ENCODE data around the gene CABP2.
"Not testable (repeated sequence)": the region's sequence is repeated elsewhere in the genome, so short reads cannot be mapped to it uniquely, and the experiment has no call there.

Gene CABP2

GRCh38 chr11:67483831-67484665 is 39.2 kb downstream of the CABP2 start:
- Histone ChIP-seq H3K4me3 (peak overlapping the region; percentile 30 to 50 (median 44)), H3K27ac (peak overlapping the region in 17 of 21 experiments; percentile 9 to 96 (median 84))

DNA sequence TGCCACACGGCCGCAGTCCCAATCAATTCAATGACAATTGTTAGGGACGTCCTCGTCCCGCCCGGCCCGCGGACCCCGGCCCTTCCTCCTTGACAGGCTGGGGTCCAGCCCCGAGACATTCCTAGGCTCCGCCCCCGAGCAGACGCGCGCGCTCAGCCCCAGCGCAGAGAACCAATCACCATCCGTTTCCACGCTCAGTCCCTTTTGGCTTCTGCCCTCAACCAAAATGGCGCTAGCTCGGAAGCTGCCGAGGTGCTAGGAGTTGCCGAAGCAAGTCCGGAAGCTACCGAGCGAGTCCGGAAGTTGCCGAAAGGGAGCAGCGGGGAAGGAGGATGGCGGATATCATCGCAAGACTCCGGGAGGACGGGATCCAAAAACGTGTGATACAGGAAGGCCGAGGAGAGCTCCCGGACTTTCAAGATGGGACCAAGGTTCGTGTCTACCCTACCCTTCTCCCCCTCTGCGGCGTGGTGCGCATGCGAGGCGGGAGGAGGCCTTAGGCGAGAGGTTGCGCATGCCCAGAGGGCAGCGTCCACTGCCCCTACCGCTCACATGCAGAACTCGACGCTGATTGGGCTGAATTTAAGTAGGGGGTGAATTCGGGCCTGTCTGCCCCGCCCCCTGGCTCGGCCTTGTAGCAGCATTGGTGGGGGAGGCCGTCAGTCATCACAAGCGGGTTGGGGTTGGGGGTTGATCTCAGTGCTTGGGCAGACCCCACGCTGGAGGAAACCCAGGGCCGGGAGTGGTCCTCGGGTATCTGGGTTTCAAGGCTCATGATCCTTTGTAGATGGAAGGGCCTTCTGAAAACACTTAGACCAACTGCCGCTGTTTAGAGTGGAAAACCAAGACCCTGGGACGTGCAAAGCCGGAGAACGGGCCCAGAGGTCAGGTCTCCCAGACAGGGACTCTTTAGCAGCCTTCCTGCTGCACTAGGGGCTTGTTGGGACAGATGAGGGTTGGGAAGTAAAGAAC is 40.1 kb downstream of the CABP2 start, which contains the start of gene AIP:
TSS of gene AIP (plus strand) at position 200 of the 972 bp plus-strand sequence. CDS start at position 333, 133 bp downstream.
- H3K27ac ChIP-seq = peak within 1 kb of the TSS in 20 of 21 experiments; percentile 22 to 96 (median 84)
- peak within 1 kb of the TSS; percentile 30 to 50 (median 44) for H3K4me3 ChIP-seq

DNA sequence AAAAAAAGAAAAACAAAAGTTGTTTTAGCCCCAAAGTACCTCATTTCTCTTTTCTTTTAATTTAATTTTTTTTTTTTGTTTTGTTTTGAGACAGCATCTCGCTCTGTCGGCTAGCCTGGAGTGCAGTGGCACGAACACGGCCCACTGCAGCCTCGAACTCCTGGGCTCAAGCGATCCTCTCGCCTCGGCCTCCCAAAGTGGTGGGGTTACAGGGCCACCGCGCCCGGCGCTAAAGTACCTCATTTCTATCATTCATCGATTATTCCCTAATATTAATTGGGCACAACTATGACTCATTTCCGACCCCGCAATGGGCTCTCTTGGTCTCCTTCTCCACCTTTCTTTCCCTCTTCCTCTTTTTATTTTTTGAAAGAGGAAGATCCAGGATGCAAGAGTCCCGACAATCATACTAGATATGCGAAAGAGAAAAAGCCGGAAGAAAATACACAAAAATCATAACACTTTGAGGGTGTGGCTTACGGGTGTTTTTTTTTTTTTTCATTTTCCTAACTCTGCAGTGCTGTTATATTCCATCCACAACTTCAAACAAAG is 40.9 kb downstream of the CABP2 start:
- peak overlapping the region; percentile 30 to 50 (median 44) for H3K4me3 ChIP-seq
- H3K27ac ChIP-seq = peak overlapping the region in 20 of 21 experiments; percentile 7 to 96 (median 84)

GRCh38 chr11:67477344-67478050 is 45.7 kb downstream of the CABP2 start:
- not testable (repeated sequence) for H3K27ac ChIP-seq, H3K4me3 ChIP-seq

DNA sequence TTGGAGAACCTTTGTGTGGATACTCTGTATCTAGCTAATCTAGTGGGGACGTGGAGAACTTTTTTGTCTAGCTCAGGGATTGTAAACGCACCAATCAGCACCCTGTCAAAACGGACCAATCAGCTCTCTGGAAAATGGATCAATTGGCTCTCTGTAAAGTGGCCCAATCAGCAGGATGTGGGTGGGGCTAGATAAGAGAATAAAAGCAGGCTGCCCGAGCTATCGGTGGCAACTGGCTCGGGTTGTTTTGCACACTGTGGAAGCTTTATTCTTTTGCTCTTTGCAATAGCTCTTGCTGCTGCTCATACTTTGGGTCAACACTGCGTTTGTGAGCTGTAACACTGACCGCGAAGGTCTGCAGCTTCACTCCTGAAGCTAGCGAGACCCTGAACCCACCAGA is 46.6 kb downstream of the CABP2 start:
- not testable (repeated sequence) for H3K4me3 ChIP-seq, H3K27ac ChIP-seq

- Histone ChIP-seq H3K4me3 (no peak overlapping the region), H3K27ac (no peak overlapping the region)
Measured at GRCh38 chr11:67472882-67473281, 50.4 kb downstream of the CABP2 start.

DNA sequence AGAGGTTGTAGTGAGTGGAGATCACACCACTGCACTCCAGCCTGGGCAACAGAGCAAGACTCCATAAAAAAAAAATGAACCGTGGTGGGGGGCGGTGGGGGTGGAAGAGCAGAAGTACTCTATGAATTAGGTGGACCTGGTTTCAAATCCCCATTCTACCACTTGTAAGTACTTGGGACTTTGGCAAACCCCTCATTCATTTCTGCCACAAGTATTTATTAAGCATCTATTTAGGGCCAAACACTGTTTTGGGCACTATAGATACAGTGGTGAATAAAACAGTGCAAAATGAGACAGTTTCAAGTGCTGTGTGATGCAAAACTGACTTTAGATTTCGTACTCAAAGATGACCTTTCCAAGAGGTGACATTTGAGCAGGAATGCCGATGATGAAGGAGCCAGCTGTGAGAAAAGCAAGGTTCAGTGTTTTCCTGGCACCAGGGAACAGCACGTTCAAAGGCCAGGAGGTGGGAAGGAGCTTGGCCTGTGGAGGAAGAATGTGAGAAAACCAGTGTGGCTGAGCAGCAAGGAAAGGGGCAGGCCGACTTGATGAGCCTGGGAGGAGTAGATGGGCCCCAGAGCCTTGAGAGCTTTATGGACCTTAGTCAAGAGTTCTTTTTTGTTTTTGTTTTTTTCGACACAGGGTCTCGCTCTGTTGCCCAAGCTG is 52.8 kb downstream of the CABP2 start:
- H3K4me3 ChIP-seq = no peak overlapping the region

GRCh38 chr11:67469508-67469811 is 53.8 kb downstream of the CABP2 start:
- peak overlapping the region; percentile 62 to 98 (median 82) for H3K4me3 ChIP-seq

More for the DNA sequence above, 52.8 kb downstream of the CABP2 start:
- H3K27ac ChIP-seq = no peak overlapping the region

More at GRCh38 chr11:67469508-67469811, 53.8 kb downstream of the CABP2 start:
- peak overlapping the region; percentile 48 to 99 (median 95) for H3K27ac ChIP-seq
